Prostate gland (tissue), 2 donors: ENCODE data around the gene PEF1. TPM values are rescaled to one million over a fixed set of nuclear protein-coding genes. Genes with fewer than 3 reads are reported as not detected.

Source experiments
- DNase-seq: peaks from one replicate; pipeline ENCODE4 v3.0.0-alpha.2; 2019; ENCODE audit warnings: low spot score
- H3K27ac ChIP-seq, 2 donors: fragments of 200-600 bp; sonication (generic); 2 replicates each; pipeline ENCODE4 v1.5.1; 2017 to 2019
- H3K27me3 ChIP-seq: fragments of 200-600 bp; sonication (generic); replicated peaks from 2 replicates; pipeline ENCODE4 v1.5.1; 2019; ENCODE audit not compliant: insufficient read depth
- H3K36me3 ChIP-seq, 2 donors: fragments of 200-600 bp; sonication (generic); 1 replicate in 1 of 2; 2 replicates in 1 of 2; pipeline versions ENCODE4 v1.5.1 to v1.8.1; 2017 to 2019
- H3K4me1 ChIP-seq: fragments of 200-600 bp; sonication (generic); replicated peaks from 2 replicates; pipeline ENCODE4 v1.5.1; 2019
- H3K4me3 ChIP-seq, 2 donors: fragments of 200-600 bp; sonication (generic); 2 replicates each; pipeline ENCODE4 v1.5.1; 2017 to 2019
- H3K9me3 ChIP-seq: fragments of 200-600 bp; sonication (generic); 2 replicates; pipeline ENCODE4 v1.5.1; 2017
- CTCF ChIP-seq, 4 experiments: fragments of 200-600 bp in 2 of 4; fragments of 450-650 bp in 2 of 4; sonication (generic) in 2 of 4; IDR thresholded peaks; 1 replicate in 3 of 4; 2 replicates in 1 of 4; pipeline ENCODE4 v1.5.1; 2016 to 2019; ENCODE audit warnings: antibody characterized with exemption in 4 of 4, mild to moderate bottlenecking in 2 of 4, moderate library complexity in 2 of 4
- POLR2A ChIP-seq: fragments of 450-650 bp; IDR thresholded peaks from one replicate; pipeline ENCODE4 v1.6.1; 2016; ENCODE audit warnings: antibody characterized with exemption, mild to moderate bottlenecking
- POLR2AphosphoS5 ChIP-seq: sonication (generic); formaldehyde crosslinking; IDR thresholded peaks from one replicate; pipeline ENCODE4 v1.6.1; 2017; ENCODE audit warnings: antibody characterized with exemption
- WGBS: methylation state at CpG from one replicate; pipeline ENCODE4 v1.1.5; 2018; 5-methylcytosine and 5-hydroxymethylcytosine counted together
- intact Hi-C: fragments of 100-400 bp; cut with DNase I; formaldehyde crosslinking; loops from one replicate; pipeline ENCODE4 v1.14.2; 2022
- total RNA-seq, 2 donors: library from RNA; depleted of rRNA; stranded (reverse); fragments of >200 nt; gene quantifications; one replicate each; pipeline ENCODE4 v1.1.0, GENCODE V29; 2016

PEF1 gene
- total RNA-seq, 2 donors from 2014 or later: 83.1 to 99.5 TPM

- Histone ChIP-seq H3K27ac (no peak overlapping the region), H3K36me3 (no peaks in the 10 kb centered on the region), H3K4me3 (no peak overlapping the region), H3K9me3 (no peaks in the 10 kb centered on the region), H3K4me1 (no peaks in the 10 kb centered on the region), H3K27me3 (no peaks in the 10 kb centered on the region)
- intact Hi-C loops: no loop called here
- TF ChIP-seq CTCF (IDR thresholded peaks at IDR 0.05) (no peak), POLR2A (no peak), POLR2AphosphoS5 (no peak)
- no peak for DNase-seq
- WGBS: 57% methylated on average over 3 of the region's 3 CpGs
These were observed 32.7 kb upstream of the PEF1 start for GRCh38 chr1:31677401-31677800.

- no peak overlapping the region for H3K4me3 ChIP-seq
- intact Hi-C loops: no loop called here
- peak overlapping the region in 1 of 2 donors; percentile 26 for H3K27ac ChIP-seq
- no peaks in the 10 kb centered on the region for H3K4me1 ChIP-seq
- WGBS: 86% methylated on average over 14 of the region's 14 CpGs
- no peaks in the 10 kb centered on the region for H3K36me3 ChIP-seq
- no peak for TF ChIP-seq CTCF (IDR thresholded peaks at IDR 0.05)
- TF ChIP-seq POLR2A: no peak
- TF ChIP-seq POLR2AphosphoS5: no peak
- no peaks in the 10 kb centered on the region for H3K27me3 ChIP-seq
- DNase-seq: no peak
- no peaks in the 10 kb centered on the region for H3K9me3 ChIP-seq
These were observed 31.1 kb upstream of the PEF1 start for GRCh38 chr1:31675756-31676155.

DNA sequence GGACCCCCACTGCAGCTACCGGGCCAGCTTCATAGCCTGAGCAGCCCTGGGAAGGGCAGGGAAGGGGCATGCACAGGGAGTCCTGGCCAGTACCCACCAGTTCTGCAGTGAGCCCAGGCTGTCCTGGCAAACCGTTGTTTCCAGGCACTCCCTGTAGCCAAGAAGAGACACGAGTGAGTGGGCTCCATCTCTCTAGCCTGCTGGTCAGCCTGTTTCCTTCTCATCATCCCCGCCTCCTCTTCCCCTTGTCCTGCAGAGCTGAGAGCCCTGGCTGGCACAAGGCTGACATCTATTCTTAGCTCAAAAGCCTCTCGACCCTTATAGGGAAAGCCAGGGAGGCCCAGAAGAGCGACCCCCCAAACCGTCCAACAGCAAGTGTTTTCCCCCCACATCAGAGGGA is 30.5 kb upstream of the PEF1 start:
- intact Hi-C loops: no loop called here
- H3K4me1 ChIP-seq: no peaks in the 10 kb centered on the region
- DNase-seq: no peak
- peak overlapping the region in 1 of 2 donors; percentile 26 for H3K27ac ChIP-seq
- WGBS: 67% methylated on average over 7 of the region's 7 CpGs
- no peaks in the 10 kb centered on the region for H3K27me3 ChIP-seq
- H3K9me3 ChIP-seq: no peaks in the 10 kb centered on the region
- H3K4me3 ChIP-seq: no peak overlapping the region
- no peaks in the 10 kb centered on the region for H3K36me3 ChIP-seq
- TF ChIP-seq POLR2A: no peak
- no peak for TF ChIP-seq CTCF (IDR thresholded peaks at IDR 0.05)
- no peak for TF ChIP-seq POLR2AphosphoS5

GRCh38 chr1:31674626-31675025 is 29.9 kb upstream of the PEF1 start:
- Histone ChIP-seq H3K36me3 (no peaks in the 10 kb centered on the region), H3K4me1 (no peaks in the 10 kb centered on the region), H3K4me3 (no peak overlapping the region), H3K9me3 (no peaks in the 10 kb centered on the region), H3K27me3 (no peaks in the 10 kb centered on the region), H3K27ac (peak overlapping the region in 1 of 2 donors; percentile 26)
- WGBS: 72% methylated on average over 8 of the region's 8 CpGs
- TF ChIP-seq POLR2AphosphoS5 (no peak), CTCF (IDR thresholded peaks at IDR 0.05) (no peak), POLR2A (no peak)
- intact Hi-C loops: no loop called here
- DNase-seq: no peak

DNA sequence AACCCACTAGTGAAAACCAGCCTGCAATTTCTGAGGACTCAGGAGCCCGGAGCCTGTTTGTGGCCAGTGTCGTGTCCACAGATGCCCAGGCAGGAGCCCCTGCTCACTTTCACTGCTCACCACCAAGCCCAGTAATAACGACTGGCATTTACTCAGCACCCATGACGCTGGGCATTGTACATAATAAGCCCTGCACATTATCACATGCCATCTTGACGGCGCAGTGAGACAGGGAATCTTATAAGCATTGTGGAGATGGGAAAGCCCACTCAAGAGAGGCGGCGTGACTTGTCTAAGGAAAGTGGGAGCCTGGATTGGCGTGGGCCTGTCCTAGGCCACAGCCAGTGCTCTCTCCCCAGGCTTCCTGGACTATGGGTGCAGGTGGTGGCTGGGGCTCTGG is 28.8 kb upstream of the PEF1 start:
- H3K27ac ChIP-seq: peak overlapping the region in 1 of 2 donors; percentile 27
- 82% methylated on average over 9 of the region's 9 CpGs for WGBS
- no peak overlapping the region for H3K4me3 ChIP-seq
- peaks cover 2% of the 10 kb centered on the region for H3K4me1 ChIP-seq
- H3K36me3 ChIP-seq: no peaks in the 10 kb centered on the region
- TF ChIP-seq POLR2A (no peak), CTCF (IDR thresholded peaks at IDR 0.05) (no peak), POLR2AphosphoS5 (no peak)
- no peaks in the 10 kb centered on the region for H3K9me3 ChIP-seq
- intact Hi-C loops: no loop called here
- no peak for DNase-seq
- no peaks in the 10 kb centered on the region for H3K27me3 ChIP-seq
